ENCODE measurements around the gene LATS1.
A peak's percentile ranks its signal among the peaks of the same experiment; 100 is the strongest.
"Not testable (repeated sequence)": the region's sequence is repeated elsewhere in the genome, so short reads cannot be mapped to it uniquely, and the experiment has no call there.

The LATS1 gene

DNA sequence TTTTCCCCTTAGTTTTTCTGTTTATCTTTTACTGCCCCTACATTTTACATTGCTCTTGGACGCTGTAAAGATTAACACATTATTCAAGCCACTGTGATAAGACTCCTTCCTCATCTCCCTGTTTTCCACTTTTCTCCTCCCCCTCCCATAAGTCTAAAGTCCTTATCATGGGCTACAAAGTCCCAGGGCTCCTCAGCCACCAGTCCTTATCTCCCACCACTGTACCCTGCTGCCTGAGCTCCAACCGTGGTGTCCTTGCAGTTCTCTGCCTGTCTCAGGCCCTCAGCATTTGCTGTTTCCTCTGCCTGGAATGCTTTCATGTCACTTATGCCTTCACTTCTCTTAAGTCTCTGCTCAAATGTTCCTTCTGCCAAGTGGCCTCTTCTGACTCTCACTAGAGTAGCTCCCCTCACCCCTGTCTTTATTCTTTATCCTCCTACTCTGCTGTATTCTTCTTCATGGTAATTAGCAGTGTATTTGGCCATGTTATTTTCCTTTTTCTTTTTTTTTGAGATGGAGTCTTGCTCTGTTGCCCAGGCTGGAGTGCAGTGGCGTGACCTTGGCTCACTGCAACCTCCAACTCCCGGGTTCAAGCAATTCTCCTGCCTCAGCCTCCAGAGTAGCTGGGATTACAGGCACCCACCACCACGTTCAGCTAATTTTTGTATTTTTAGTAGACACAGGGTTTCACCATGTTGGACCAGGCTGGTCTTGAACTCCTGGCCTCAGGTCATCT lies 10.8 kb upstream of the LATS1 start:
- DNase-seq: peak; percentile 38

GRCh38 chr6:149727793-149728498 lies 10.0 kb upstream of the LATS1 start:
- DNase-seq: peak; percentile 93

DNA sequence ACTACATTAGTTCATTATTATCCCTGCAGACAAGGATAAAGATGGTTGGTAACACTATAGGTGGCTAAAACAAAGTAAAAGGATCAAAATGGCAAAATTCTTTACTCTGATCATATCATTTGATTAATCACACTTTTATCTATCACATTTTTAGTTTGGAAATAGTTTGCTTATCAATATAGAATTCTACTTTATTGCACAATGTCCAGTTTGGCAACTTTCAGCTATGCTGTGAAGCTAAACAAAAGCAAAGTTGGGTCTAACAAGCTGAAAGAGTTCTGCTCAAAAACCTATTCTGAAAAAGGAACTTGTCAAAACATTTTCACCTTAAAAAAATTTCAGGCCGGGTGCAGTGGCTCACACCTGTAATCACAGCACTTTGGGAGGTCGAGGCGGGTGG lies 7.9 kb upstream of the LATS1 start:
- DNase-seq: no peak

DNA sequence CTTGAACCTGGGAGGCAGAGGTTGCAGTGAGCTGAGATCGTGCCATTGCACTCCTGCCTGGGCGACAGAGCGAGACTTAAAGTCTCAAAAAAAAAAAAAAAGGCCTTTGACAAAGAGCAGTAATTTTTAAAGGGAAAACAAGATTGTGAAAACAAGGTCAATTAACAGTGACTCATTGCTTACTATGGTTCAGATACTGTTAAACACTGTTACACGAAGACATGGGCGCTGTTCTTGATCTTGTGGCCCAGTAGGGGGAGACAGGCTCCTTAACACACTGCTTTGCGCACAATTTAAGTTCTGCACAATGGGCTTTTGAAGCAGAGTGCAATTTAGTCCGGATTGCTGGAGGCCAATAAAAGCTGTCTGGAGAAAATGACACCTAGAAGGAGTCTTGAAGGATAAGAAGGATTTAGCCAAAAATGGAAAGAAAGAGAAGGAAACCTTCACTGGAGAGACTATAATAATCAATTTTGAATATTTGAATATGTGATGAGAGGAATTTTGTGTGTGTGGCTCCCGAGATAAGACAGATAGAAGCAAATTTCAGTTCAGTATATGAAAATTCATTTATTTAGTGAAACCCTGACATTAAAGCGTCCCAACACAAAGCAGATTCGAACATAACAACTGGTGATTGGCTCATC lies 6.0 kb upstream of the LATS1 start:
- peak; percentile 89 for DNase-seq

DNA sequence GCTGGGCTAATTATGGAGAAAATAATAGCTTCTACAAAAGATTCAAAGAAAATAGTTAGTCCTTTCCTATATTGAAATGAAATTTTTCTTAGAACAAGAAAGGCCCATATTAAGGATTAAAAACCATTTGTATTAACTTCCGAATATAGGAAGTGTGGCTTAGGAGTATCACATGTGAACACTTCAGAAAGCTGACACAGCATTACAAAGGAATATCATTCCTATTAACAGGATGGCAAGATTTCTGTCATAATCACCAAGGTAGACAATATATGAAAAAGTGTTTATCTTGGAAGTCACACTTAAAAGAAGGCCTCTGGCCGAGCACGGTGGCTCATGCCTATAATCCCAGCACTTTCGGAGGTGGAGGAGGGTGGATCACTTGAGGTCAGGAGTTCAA lies 5.4 kb upstream of the LATS1 start:
- no peak for DNase-seq

GRCh38 chr6:149719531-149719930 lies 1.6 kb upstream of the LATS1 start:
- no peak for DNase-seq

- DNase-seq: no peak
These were observed 680 bp downstream of the LATS1 start for GRCh38 chr6:149717255-149717587.

- DNase-seq: no peak
These were observed 1.5 kb downstream of the LATS1 start for GRCh38 chr6:149716181-149716963.

- no peak for DNase-seq
These were observed 3.5 kb downstream of the LATS1 start for GRCh38 chr6:149714442-149714841.

- DNase-seq: no peak
These were observed 6.2 kb downstream of the LATS1 start for GRCh38 chr6:149711711-149712110.

GRCh38 chr6:149701714-149702113 lies 16.2 kb downstream of the LATS1 start:
- DNase-seq: no peak

DNA sequence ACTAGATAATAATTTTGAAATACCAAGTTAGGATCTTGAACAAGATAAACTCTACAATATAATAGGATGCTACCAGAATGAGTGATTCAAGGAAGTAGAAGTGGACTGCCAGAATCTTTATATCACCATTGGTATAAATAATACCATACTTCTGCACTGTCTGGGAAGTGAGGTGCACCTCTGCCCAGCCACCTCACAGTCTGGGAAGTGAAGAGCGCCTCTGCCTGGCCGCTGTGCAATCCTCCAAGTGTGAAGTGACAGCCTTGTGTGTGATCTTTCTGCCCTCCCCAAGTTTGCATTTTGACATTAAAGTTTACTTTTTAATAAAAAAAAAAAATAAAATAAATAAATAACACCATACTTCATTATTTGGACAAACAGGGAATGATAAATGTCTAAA lies 18.8 kb downstream of the LATS1 start:
- DNase-seq: no peak

DNA sequence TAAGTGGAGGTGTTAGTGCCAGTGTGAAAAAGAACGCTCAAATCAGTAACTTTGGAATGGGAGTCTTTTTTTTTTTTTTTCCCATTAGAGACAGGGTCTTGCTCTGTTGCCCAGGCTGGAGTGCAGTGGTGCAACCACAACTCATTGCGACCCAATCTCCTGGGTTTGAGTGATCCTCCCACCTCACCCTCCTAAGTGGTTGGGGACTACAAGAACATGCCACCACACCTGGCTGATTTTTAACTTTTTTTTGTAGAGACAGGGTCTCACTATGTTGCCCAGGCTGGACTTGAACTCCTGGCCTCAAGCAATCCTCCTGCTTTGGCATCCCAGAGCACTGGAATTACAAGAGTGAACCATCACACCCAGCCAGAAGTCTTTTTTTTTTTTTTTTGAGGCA lies 19.7 kb downstream of the LATS1 start:
- DNase-seq: no peak

DNA sequence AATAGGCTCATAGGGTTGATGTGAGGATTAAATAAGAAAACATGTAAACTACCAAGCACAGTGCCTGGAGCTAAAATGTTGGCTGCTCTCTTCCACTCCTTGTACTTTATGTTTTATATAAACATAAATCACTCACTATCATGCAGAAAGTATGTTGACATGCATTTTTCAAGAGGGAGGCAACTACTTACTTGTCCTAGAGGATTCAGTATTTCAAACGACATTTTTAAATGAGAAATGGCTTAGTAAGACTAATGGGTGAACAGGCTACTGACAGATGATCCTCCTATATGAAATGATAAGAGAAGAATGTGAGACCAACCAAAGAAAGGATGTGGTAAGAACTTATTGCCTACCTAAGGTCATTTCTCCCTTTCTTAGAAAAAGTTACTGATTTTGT lies 21.0 kb downstream of the LATS1 start:
- no peak for DNase-seq

GRCh38 chr6:149694921-149695320 lies 23.0 kb downstream of the LATS1 start:
- no peak for DNase-seq

DNA sequence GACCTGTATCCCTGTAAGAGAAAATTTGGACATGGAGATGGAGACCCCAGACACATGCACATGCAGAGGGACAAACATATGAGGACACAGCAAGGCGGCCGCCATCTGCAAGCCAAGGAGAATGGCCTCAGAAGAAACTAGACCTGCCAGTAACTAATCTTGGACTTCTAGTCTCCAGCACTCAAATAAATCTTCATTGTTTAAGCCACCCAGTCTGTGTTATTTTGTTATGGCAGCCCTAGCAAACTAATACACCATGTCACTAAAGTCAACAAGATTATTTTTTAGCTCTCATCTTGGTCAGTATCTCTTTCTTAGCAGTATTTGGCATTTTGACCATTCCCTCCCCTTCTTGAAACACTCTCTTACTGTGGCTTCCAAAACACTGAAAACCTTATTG lies 26.7 kb downstream of the LATS1 start:
- DNase-seq: no peak

DNA sequence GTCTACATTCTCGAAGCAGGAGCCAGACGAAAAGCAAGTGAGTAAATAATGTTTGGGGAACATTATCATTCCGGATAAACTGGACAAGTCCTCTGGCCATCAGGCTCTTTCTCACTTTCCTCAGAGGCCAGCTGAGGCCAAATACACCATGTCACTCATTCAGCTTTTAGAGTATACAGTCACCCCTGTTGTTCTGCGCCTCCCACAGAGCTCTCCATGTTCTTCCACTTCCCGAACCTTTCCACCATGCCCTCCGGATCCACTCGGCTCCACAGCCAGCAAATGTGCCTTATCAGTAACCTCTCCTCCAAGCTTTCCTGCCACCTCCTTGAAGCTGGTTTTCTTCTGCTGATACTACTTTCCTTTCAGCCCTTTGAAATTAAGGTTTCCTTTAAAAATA lies 31.7 kb downstream of the LATS1 start:
- DNase-seq: no peak

- DNase-seq: no peak
These were observed 34.5 kb downstream of the LATS1 start for GRCh38 chr6:149683256-149683859.

DNA sequence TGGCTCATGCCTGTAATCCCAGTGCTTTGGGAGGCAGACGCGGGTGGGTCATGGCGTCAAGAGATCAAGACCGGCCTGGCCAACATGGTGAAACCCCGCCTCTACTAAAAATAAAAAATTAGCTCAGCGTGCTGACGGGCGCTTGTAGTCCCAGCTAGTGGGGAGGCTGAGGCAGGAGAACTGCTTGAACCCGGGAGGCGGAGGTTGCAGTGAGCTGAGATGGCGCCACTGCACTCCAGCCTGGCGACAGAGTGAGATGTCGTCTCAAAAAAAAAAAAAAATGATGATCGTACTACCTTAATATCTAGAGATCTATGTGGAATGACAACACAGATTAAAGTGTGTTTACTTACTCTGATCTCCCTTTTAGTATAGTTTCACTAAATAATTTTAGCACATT lies 36.1 kb downstream of the LATS1 start:
- DNase-seq: not testable (repeated sequence)

DNA sequence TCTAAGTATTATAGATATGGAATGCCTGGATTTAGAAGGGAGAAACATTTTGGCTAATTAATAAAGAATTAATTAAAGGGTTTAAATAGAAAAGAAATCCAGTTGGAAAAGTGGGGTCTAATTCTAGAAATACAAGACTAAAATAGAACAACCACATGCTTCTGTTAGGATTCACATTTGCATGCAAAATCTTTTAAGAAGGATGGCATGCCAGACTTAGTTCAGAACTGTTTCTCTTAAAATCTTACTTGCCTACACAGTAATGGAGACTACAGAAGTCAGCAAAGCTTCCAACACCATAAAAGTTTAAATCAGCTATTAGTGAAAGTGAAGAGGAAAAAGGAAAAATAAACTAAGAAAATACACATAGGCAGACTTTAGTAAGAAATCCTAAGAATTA lies 36.7 kb downstream of the LATS1 start:
- no peak for DNase-seq

- no peak for DNase-seq
These were observed 37.4 kb downstream of the LATS1 start for GRCh38 chr6:149680503-149680902.

DNA sequence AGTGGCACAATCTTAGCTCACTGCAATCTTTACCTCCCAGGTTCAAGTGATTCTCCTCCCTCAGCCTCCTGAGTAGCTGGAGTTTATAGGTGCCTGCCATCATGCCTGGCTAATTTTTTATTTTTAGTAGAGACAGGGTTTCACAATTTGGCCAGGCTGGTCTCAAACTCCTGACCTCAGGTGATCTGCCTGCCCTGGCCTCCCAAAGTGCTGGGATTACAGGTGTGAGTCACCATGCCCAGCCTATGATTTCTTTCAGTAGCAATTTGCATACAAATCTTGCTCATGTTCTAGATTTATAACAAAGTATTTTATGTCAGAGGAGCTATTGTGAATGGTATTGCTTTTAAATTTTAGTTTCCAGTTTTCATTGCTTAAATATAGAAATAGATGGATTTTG lies 45.6 kb downstream of the LATS1 start:
- not testable (repeated sequence) for DNase-seq

DNA sequence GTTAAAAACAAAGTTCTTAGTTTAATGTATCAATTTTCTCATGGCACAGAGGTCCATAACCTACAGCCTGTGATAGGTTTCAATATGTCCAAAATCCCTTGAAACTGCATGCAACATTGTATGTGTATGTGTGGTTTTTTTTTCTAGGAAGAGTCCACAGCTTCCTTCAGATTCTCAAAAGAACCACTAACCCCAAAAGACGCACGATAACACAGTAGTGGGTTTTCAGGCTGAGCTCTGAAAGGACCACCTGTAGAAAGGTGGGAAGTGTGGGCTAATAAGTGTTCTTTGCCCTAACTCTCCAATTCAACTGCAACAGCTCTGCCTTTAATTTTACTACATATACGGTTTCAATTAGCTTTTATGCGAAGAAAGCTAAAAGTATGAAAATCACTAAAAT lies 57.9 kb downstream of the LATS1 start:
- DNase-seq: no peak

Data from MV-4-11 (cell line).